K562 (cell line): Measurements from ENCODE around the gene RNF227. TPM values are rescaled to one million over a fixed set of nuclear protein-coding genes. Genes with fewer than 3 reads are reported as not detected.

ENCODE experiments used
- ATAC-seq: fragments of 200-7000 bp; cut with Tn5 transposase; 3 replicates; pipeline ENCODE4 v1.9.1; 2020; ENCODE audit warnings: moderate library complexity
- BruUV-seq: library from RNA; stranded (reverse); fragments of 400-500 nt; replicated peaks from 2 replicates; lab custom pipeline; 2021; lab: Mats Ljungman, UMichigan
- CTCF ChIA-PET: fragments of 300-600 bp; formaldehyde crosslinking; extraction: SDS; loops from one replicate; lab custom pipeline; 2021; ENCODE audit warnings: low intra/inter-chr PET ratio; lab: Yijun Ruan, JAX
- POLR2A ChIA-PET: fragments of 300-600, 350-650 bp; sonication (Branson Sonifier 250); formaldehyde crosslinking; extraction: SDS; loops from one replicate; lab custom pipeline; 2021; ENCODE audit warnings: antibody characterized with exemption, inconsistent platforms; lab: Yijun Ruan, JAX
- DNase-seq, 4 experiments: peaks; one replicate each; pipeline versions ENCODE4 v3.0.0 to v3.0.0-alpha.2; 2011 to 2018; ENCODE audit warnings: low spot score in 3 of 4, mixed read lengths in 3 of 4; ENCODE audit errors: extremely low read depth in 1 of 4
- FAIRE-seq: peaks from 2 replicates; lab custom pipeline; 2011; peaks lifted over from hg19 to GRCh38; lab: Jason Lieb, UNC
- H2AFZ ChIP-seq: 2 replicates; pipeline ENCODE4 v1.6.0; 2011; ENCODE audit warnings: low read depth, low read length, control low read depth, inconsistent platforms
- H3K27ac ChIP-seq: fragments of 200-600 bp; 3 replicates; pipeline ENCODE4 v1.8.0; 2011; ENCODE audit warnings: low read depth, mild to moderate bottlenecking, control low read depth, inconsistent platforms, low read length, moderate library complexity, mixed read lengths; ENCODE audit errors: extremely low read depth
- H3K27me3 ChIP-seq, 2 experiments: fragments of 300-600 bp in 1 of 2; 2 replicates in 1 of 2; 3 replicates in 1 of 2; pipeline versions ENCODE4 v1.6.0 to v1.8.0; 2011; ENCODE audit warnings: inconsistent platforms in 2 of 2, low read length in 2 of 2, mild to moderate bottlenecking in 1 of 2, mixed read lengths in 1 of 2, moderate library complexity in 1 of 2; ENCODE audit not compliant: control insufficient read depth in 2 of 2, insufficient read depth in 2 of 2
- H3K36me3 ChIP-seq: fragments of 300-600 bp; 3 replicates; pipeline ENCODE4 v1.8.0; 2011; ENCODE audit warnings: mild to moderate bottlenecking, low read length, inconsistent platforms; ENCODE audit not compliant: control insufficient read depth, insufficient read depth
- H3K4me1 ChIP-seq, 2 experiments: fragments of 200-600 bp in 1 of 2; replicated peaks in 1 of 2; 2 replicates in 1 of 2; 3 replicates in 1 of 2; pipeline versions ENCODE4 v1.5.1 to v1.8.0; 2011; ENCODE audit warnings: inconsistent platforms in 2 of 2, low read length in 2 of 2, mild to moderate bottlenecking in 1 of 2, mixed read lengths in 1 of 2, moderate library complexity in 1 of 2; ENCODE audit not compliant: control insufficient read depth in 2 of 2, insufficient read depth in 2 of 2
- H3K4me2 ChIP-seq: 2 replicates; pipeline ENCODE4 v1.6.1; 2011; ENCODE audit warnings: low read length, control low read depth, inconsistent platforms, mixed read lengths; ENCODE audit not compliant: insufficient read depth
- H3K4me3 ChIP-seq: fragments of 200-600 bp; sonication (generic), shearing (Covaris generic); 2 replicates; pipeline ENCODE4 v1.5.1; 2016; ENCODE audit warnings: control low read depth, inconsistent platforms
- H3K79me2 ChIP-seq: fragments of 200-600 bp; 3 replicates; pipeline ENCODE4 v1.8.0; 2011; ENCODE audit warnings: low read length, inconsistent platforms; ENCODE audit not compliant: control insufficient read depth, insufficient read depth
- H3K9ac ChIP-seq, 2 experiments: 2 replicates each; pipeline versions ENCODE4 v1.6.0 to v1.6.1; 2011; ENCODE audit warnings: low read depth in 2 of 2, low read length in 2 of 2, control low read depth in 1 of 2, inconsistent platforms in 1 of 2, mild to moderate bottlenecking in 1 of 2, mixed read lengths in 1 of 2; ENCODE audit not compliant: insufficient read depth in 1 of 2
- H3K9me1 ChIP-seq: one replicate; pipeline ENCODE4 v1.6.0; 2011; ENCODE audit warnings: inconsistent platforms, mild to moderate bottlenecking, low read length, moderate library complexity; ENCODE audit not compliant: control insufficient read depth, insufficient read depth
- H3K9me3 ChIP-seq: replicated peaks from 2 replicates; pipeline ENCODE4 v1.5.1; 2011; ENCODE audit warnings: low read depth, low read length, inconsistent platforms; ENCODE audit not compliant: control insufficient read depth, insufficient read depth
- H4K20me1 ChIP-seq: replicated peaks from 2 replicates; pipeline ENCODE4 v1.6.1; 2011; ENCODE audit warnings: low read length, inconsistent platforms, mixed read lengths; ENCODE audit not compliant: control insufficient read depth, insufficient read depth
- BMI1 ChIP-seq: fragments of 150-350 bp; IDR thresholded peaks from 2 replicates; pipeline ENCODE4 v1.6.1; 2014; ENCODE audit warnings: low read length
- GTF2F1 ChIP-seq: IDR thresholded peaks from 2 replicates; pipeline ENCODE4 v1.6.1; 2011; ENCODE audit warnings: low read depth, low read length, improper control_type of control experiment
- KDM1A ChIP-seq, 2 experiments: fragments of 450-650 bp; IDR thresholded peaks; 2 replicates each; pipeline ENCODE4 v1.6.1; 2016; ENCODE audit warnings: mild to moderate bottlenecking in 2 of 2
- MGA ChIP-seq: fragments of 450-650 bp; IDR thresholded peaks from 2 replicates; pipeline ENCODE4 v1.6.1; 2016; ENCODE audit warnings: mild to moderate bottlenecking, moderate library complexity
- NELFE ChIP-seq: IDR thresholded peaks from 2 replicates; pipeline ENCODE4 v1.6.1; 2011; ENCODE audit warnings: mild to moderate bottlenecking; ENCODE audit not compliant: insufficient read depth, insufficient read length
- NFATC3 ChIP-seq: fragments of 450-650 bp; IDR thresholded peaks from 2 replicates; pipeline ENCODE4 v1.6.1; 2017; ENCODE audit warnings: mild to moderate bottlenecking
- NFE2L1 ChIP-seq: fragments of 450-650 bp; IDR thresholded peaks from 2 replicates; pipeline ENCODE4 v1.6.1; 2016; ENCODE audit warnings: missing genetic modification characterization, low read depth, mild to moderate bottlenecking, missing compliant biosample characterization, moderate library complexity, borderline replicate concordance
- POLR3A ChIP-seq: IDR thresholded peaks from 2 replicates; pipeline ENCODE4 v1.6.1; 2011; ENCODE audit warnings: borderline replicate concordance, mild to moderate bottlenecking, moderate library complexity; ENCODE audit not compliant: insufficient read length, insufficient read depth; ENCODE audit errors: extremely low read depth
- PTRF ChIP-seq: fragments of 450-650 bp; IDR thresholded peaks from 2 replicates; pipeline ENCODE4 v1.6.1; 2016; ENCODE audit warnings: mild to moderate bottlenecking, missing genetic modification characterization, missing compliant biosample characterization
- SMARCB1 ChIP-seq: IDR thresholded peaks from 2 replicates; pipeline ENCODE4 v1.6.1; 2011; ENCODE audit warnings: improper control_type of control experiment, low read depth; ENCODE audit not compliant: insufficient read length
- ZNF655 ChIP-seq: fragments of 250-450 bp; sonication (Bioruptor Pico); IDR thresholded peaks from 2 replicates; pipeline ENCODE4 v1.5.0; 2021
- WGBS: fragments of 100-300 bp; shearing (Covaris generic); methylation state at CpG from one replicate; pipeline ENCODE4 v1.1.6; 2016; ENCODE audit warnings: low coverage, mixed read lengths; ENCODE audit not compliant: insufficient coverage; ENCODE audit errors: missing lambda C conversion rate; 5-methylcytosine and 5-hydroxymethylcytosine counted together
- in situ Hi-C: fragments of 300-500 bp; cut with MboI; formaldehyde crosslinking; loops from 4 replicates; pipeline ENCODE4 v1.15.0; 2018; ENCODE audit warnings: inconsistent platforms, mixed read lengths
- intact Hi-C: fragments of 100-400 bp; cut with micrococcal nuclease; formaldehyde crosslinking; loops from 2 replicates; pipeline ENCODE4 v1.14.2; 2022
- polyA plus RNA-seq, 8 experiments: library from polyadenylated mRNA; depleted of rRNA in 4 of 8; stranded (reverse) in 5 of 8; unstranded in 3 of 8; fragments of >200 nt; fragmentation: Nextera tagmentation in 2 of 8; fragmentation: Illumina TruSeq in 1 of 8; extraction: Ambion mirVana in 2 of 8; extraction: Trizol in 1 of 8; gene quantifications; 2 replicates each; pipeline versions ENCODE4 v1.2.1 to v1.2.3, GENCODE V29; 2011 to 2014; ENCODE audit warnings: inconsistent platforms in 1 of 8, missing spikeins in 1 of 8
- total RNA-seq, 7 experiments: library from RNA; depleted of rRNA in 6 of 7; stranded (reverse); fragments of >200 nt in 6 of 7; fragmentation: Illumina TruSeq in 2 of 7; extraction: Trizol in 2 of 7; gene quantifications; 2 replicates each; pipeline versions ENCODE4 v1.2.1 to v1.2.3, GENCODE V29; 2011 to 2021; ENCODE audit warnings: low replicate concordance in 1 of 7

The RNF227 gene
- total and polyA plus RNA-seq, 9 of the 15 experiments (the other 6 are each of a cell fraction or from before 2014, with no cell fraction given), result 1.1 to 6.7 (median 2.3) TPM

- Histone ChIP-seq H4K20me1 (no peaks in the 10 kb centered on the region), H3K27ac (no peak overlapping the region), H3K9me1 (no peaks in the 10 kb centered on the region), H3K9ac (no peak overlapping the region), H3K27me3 (no peaks in the 10 kb centered on the region), H3K4me1 (peaks cover 7 to 9% of the 10 kb centered on the region in 2 experiments; a peak in 3 of 5 replicates), H3K79me2 (peaks cover 8% of the 10 kb centered on the region; the same call in 1 of the 3 replicates), H3K36me3 (peaks cover 33% of the 10 kb centered on the region; the same call in 2 of the 3 replicates), H2AFZ (no peak overlapping the region), H3K4me3 (no peak overlapping the region), H3K4me2 (no peak overlapping the region), H3K9me3 (no peaks in the 10 kb centered on the region)
- CTCF ChIA-PET, result no interaction called here
- WGBS, result 88% methylated on average over 12 of the region's 15 CpGs
- ATAC-seq (no peak), FAIRE-seq (no peak), DNase-seq (no peak)
- intact Hi-C loops, result no loop called here
- in situ Hi-C loops, result loop anchor here (5.0 kb wide), 1 partner anchor 147 kb away; no protein-coding TSS in a partner anchor
- POLR2A ChIA-PET, result interaction anchor here (0.7 to 1.0 kb wide), 2 partner anchors 13 to 53 kb away, joined by 3 to 5 read pairs; partner anchors contain the start of gene NAA38
- no TSS peak for BruUV-seq
- TF ChIP-seq KDM1A (IDR thresholded peaks at IDR 0.05) (no peak), SMARCB1 (no peak), NFATC3 (no peak), PTRF (no peak), NFE2L1 (tag) (no peak), POLR3A (no peak), ZNF655 (CRISPR knock-in tag) (no peak), MGA (no peak), BMI1 (no peak), NELFE (no peak), GTF2F1 (no peak)
These were observed 5.8 kb downstream of the RNF227 start for GRCh38 chr17:7910281-7910680.
